ENCODE data around the gene RNU6-1.

Gene RNU6-1

DNA sequence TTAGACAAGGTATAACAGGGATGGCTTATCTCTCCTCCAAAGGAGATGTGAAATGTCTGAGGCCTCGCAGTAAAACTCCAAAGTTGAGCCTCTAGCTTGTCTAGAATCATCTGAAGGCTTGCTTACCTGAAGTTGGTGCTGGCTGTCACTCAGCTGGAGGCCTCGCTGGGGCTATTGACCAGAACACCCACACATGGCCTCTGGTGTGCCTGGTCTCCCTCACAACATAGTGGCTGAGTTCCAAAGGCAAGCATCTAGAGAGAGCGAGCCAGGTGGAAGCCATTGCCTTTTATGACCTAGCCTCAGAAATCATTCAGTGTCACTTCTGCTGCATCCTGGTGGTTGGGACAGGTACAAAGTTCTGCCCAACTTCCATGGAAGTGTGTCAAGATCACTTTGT lies 17.4 kb upstream of the RNU6-1 start:
- Histone ChIP-seq H3K4me3 (ENCODE audit: low read depth, low read length) (no peak overlapping the region), H4K12ac (ENCODE audit: low read depth, low read length) (no peak overlapping the region), H3K4me2 (ENCODE audit: low read length) (no peak overlapping the region), H3K4ac (ENCODE audit: low read depth, low read length) (no peak overlapping the region), H2AFZ (ENCODE audit: insufficient read depth, low read length, poor library complexity) (no peak overlapping the region), H2AK5ac (ENCODE audit: low read length) (no peak overlapping the region), H2BK120ac (ENCODE audit: insufficient read depth, low read length, poor library complexity) (no peak overlapping the region), H3K27ac (ENCODE audit: low read depth, low read length) (no peak overlapping the region), H3K27me3 (ENCODE audit: insufficient read depth, low read length) (no peaks in the 10 kb centered on the region), H3K9me3 (ENCODE audit: insufficient read depth, low read depth, low read length) (no peaks in the 10 kb centered on the region), H3K36me3 (ENCODE audit: control insufficient read depth in 1 of 2, insufficient read depth in 2 of 2, low read length in 2 of 2) (no peaks in the 10 kb centered on the region), H3K14ac (ENCODE audit: low read length) (no peak overlapping the region), H4K91ac (ENCODE audit: low read depth, low read length) (no peak overlapping the region), H3K23ac (ENCODE audit: low read length) (no peak overlapping the region), H3K18ac (ENCODE audit: low read length) (no peak overlapping the region), H3K79me1 (ENCODE audit: low read length) (no peaks in the 10 kb centered on the region), H3K9ac (ENCODE audit: low read length) (no peak overlapping the region), H4K8ac (ENCODE audit: low read depth, low read length) (no peak overlapping the region), H3K4me1 (ENCODE audit: control insufficient read depth in 1 of 2, insufficient read depth in 2 of 2, low read length in 2 of 2) (no peaks in the 10 kb centered on the region), H2BK12ac (ENCODE audit: low read length) (no peak overlapping the region), H3K79me2 (ENCODE audit: control insufficient read depth, insufficient read depth, low read length, poor library complexity) (no peaks in the 10 kb centered on the region), H2BK5ac (ENCODE audit: low read depth, low read length, poor library complexity) (no peak overlapping the region)
- WGBS (ENCODE audit: extremely low coverage, insufficient coverage, insufficient read length), result no CpG with 5 or more reads among the region's 3 CpGs
- DNase-seq, result no peak

GRCh38 chr15:67855842-67856241 lies 16.0 kb upstream of the RNU6-1 start:
- Histone ChIP-seq H4K8ac (ENCODE audit: low read depth, low read length) (no peak overlapping the region), H3K18ac (ENCODE audit: low read length) (no peak overlapping the region), H3K14ac (ENCODE audit: low read length) (no peak overlapping the region), H2AK5ac (ENCODE audit: low read length) (no peak overlapping the region), H3K36me3 (ENCODE audit: control insufficient read depth in 1 of 2, insufficient read depth in 2 of 2, low read length in 2 of 2) (no peaks in the 10 kb centered on the region), H3K4me1 (ENCODE audit: control insufficient read depth in 1 of 2, insufficient read depth in 2 of 2, low read length in 2 of 2) (no peaks in the 10 kb centered on the region), H3K27ac (ENCODE audit: low read depth, low read length) (no peak overlapping the region), H3K9me3 (ENCODE audit: insufficient read depth, low read depth, low read length) (no peaks in the 10 kb centered on the region), H2BK120ac (ENCODE audit: insufficient read depth, low read length, poor library complexity) (no peak overlapping the region), H3K4me2 (ENCODE audit: low read length) (no peak overlapping the region), H2BK12ac (ENCODE audit: low read length) (no peak overlapping the region), H3K4me3 (ENCODE audit: low read depth, low read length) (no peak overlapping the region), H4K12ac (ENCODE audit: low read depth, low read length) (no peak overlapping the region), H3K4ac (ENCODE audit: low read depth, low read length) (no peak overlapping the region), H3K79me2 (ENCODE audit: control insufficient read depth, insufficient read depth, low read length, poor library complexity) (no peaks in the 10 kb centered on the region), H3K23ac (ENCODE audit: low read length) (no peak overlapping the region), H3K79me1 (ENCODE audit: low read length) (no peaks in the 10 kb centered on the region), H2BK5ac (ENCODE audit: low read depth, low read length, poor library complexity) (no peak overlapping the region), H3K9ac (ENCODE audit: low read length) (no peak overlapping the region), H4K91ac (ENCODE audit: low read depth, low read length) (no peak overlapping the region), H3K27me3 (ENCODE audit: insufficient read depth, low read length) (no peaks in the 10 kb centered on the region), H2AFZ (ENCODE audit: insufficient read depth, low read length, poor library complexity) (no peak overlapping the region)
- DNase-seq, result no peak
- WGBS (ENCODE audit: extremely low coverage, insufficient coverage, insufficient read length), result no CpG with 5 or more reads among the region's 3 CpGs

DNA sequence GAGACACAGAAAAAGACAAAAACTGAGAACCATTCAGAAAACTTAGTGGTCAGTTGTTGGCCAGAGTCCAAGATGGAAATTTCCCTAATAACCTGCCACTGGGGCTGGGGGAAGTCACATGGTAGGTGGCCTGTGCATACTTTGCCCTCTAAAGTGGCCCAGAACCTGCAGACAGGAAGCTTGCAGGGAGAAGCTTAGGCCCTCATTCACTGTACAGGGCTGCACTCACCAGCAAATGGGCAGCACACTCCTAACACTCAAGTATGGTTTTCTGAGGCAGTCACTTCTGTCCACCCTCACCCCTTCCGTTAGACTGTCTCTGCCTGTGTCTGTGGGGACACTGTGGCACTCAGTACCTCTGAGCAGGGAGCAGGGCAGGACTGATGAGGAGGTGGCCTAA lies 14.5 kb upstream of the RNU6-1 start:
- whole genome bisulfite sequencing (ENCODE audit: extremely low coverage, insufficient coverage, insufficient read length), result no CpG with 5 or more reads among the region's 1 CpG
- no peak overlapping the region for H3K4me3 ChIP-seq (ENCODE audit: low read depth, low read length)

GRCh38 chr15:67853454-67853853 lies 13.6 kb upstream of the RNU6-1 start:
- no peak overlapping the region for H2BK12ac ChIP-seq (ENCODE audit: low read length)
- no peak overlapping the region for H4K91ac ChIP-seq (ENCODE audit: low read depth, low read length)
- no peaks in the 10 kb centered on the region for H3K36me3 ChIP-seq (ENCODE audit: control insufficient read depth in 1 of 2, insufficient read depth in 2 of 2, low read length in 2 of 2)
- no peak overlapping the region for H3K9ac ChIP-seq (ENCODE audit: low read length)
- H4K12ac ChIP-seq (ENCODE audit: low read depth, low read length), result no peak overlapping the region
- no peaks in the 10 kb centered on the region for H3K79me2 ChIP-seq (ENCODE audit: control insufficient read depth, insufficient read depth, low read length, poor library complexity)
- H3K79me1 ChIP-seq (ENCODE audit: low read length), result no peaks in the 10 kb centered on the region
- H3K27ac ChIP-seq (ENCODE audit: low read depth, low read length), result no peak overlapping the region
- no peak overlapping the region for H2BK5ac ChIP-seq (ENCODE audit: low read depth, low read length, poor library complexity)
- no peaks in the 10 kb centered on the region for H3K4me1 ChIP-seq (ENCODE audit: control insufficient read depth in 1 of 2, insufficient read depth in 2 of 2, low read length in 2 of 2)
- H2BK120ac ChIP-seq (ENCODE audit: insufficient read depth, low read length, poor library complexity), result no peak overlapping the region
- no peaks in the 10 kb centered on the region for H3K27me3 ChIP-seq (ENCODE audit: insufficient read depth, low read length)
- DNase-seq, result no peak
- H4K8ac ChIP-seq (ENCODE audit: low read depth, low read length), result no peak overlapping the region
- H3K4ac ChIP-seq (ENCODE audit: low read depth, low read length), result no peak overlapping the region
- no peak overlapping the region for H3K23ac ChIP-seq (ENCODE audit: low read length)
- H3K14ac ChIP-seq (ENCODE audit: low read length), result no peak overlapping the region
- no peak overlapping the region for H3K4me3 ChIP-seq (ENCODE audit: low read depth, low read length)
- WGBS (ENCODE audit: extremely low coverage, insufficient coverage, insufficient read length), result no CpG with 5 or more reads among the region's 3 CpGs
- no peak overlapping the region for H3K4me2 ChIP-seq (ENCODE audit: low read length)
- no peak overlapping the region for H2AK5ac ChIP-seq (ENCODE audit: low read length)
- H3K18ac ChIP-seq (ENCODE audit: low read length), result no peak overlapping the region
- H3K9me3 ChIP-seq (ENCODE audit: insufficient read depth, low read depth, low read length), result no peaks in the 10 kb centered on the region
- no peak overlapping the region for H2AFZ ChIP-seq (ENCODE audit: insufficient read depth, low read length, poor library complexity)

More for the DNA sequence above, 14.5 kb upstream of the RNU6-1 start:
- Histone ChIP-seq H4K91ac (ENCODE audit: low read depth, low read length) (no peak overlapping the region), H2AFZ (ENCODE audit: insufficient read depth, low read length, poor library complexity) (no peak overlapping the region), H4K12ac (ENCODE audit: low read depth, low read length) (no peak overlapping the region), H3K9ac (ENCODE audit: low read length) (no peak overlapping the region), H3K4ac (ENCODE audit: low read depth, low read length) (no peak overlapping the region), H4K8ac (ENCODE audit: low read depth, low read length) (no peak overlapping the region), H3K79me2 (ENCODE audit: control insufficient read depth, insufficient read depth, low read length, poor library complexity) (no peaks in the 10 kb centered on the region), H3K27me3 (ENCODE audit: insufficient read depth, low read length) (no peaks in the 10 kb centered on the region), H3K4me2 (ENCODE audit: low read length) (no peak overlapping the region), H3K9me3 (ENCODE audit: insufficient read depth, low read depth, low read length) (no peaks in the 10 kb centered on the region), H3K27ac (ENCODE audit: low read depth, low read length) (no peak overlapping the region), H3K23ac (ENCODE audit: low read length) (no peak overlapping the region), H2AK5ac (ENCODE audit: low read length) (no peak overlapping the region), H3K14ac (ENCODE audit: low read length) (no peak overlapping the region), H3K36me3 (ENCODE audit: control insufficient read depth in 1 of 2, insufficient read depth in 2 of 2, low read length in 2 of 2) (no peaks in the 10 kb centered on the region), H3K79me1 (ENCODE audit: low read length) (no peaks in the 10 kb centered on the region), H3K4me1 (ENCODE audit: control insufficient read depth in 1 of 2, insufficient read depth in 2 of 2, low read length in 2 of 2) (no peaks in the 10 kb centered on the region), H2BK120ac (ENCODE audit: insufficient read depth, low read length, poor library complexity) (no peak overlapping the region), H2BK12ac (ENCODE audit: low read length) (no peak overlapping the region), H3K18ac (ENCODE audit: low read length) (no peak overlapping the region), H2BK5ac (ENCODE audit: low read depth, low read length, poor library complexity) (no peak overlapping the region)
- no peak for DNase-seq

Data from trophoblast cell (in vitro differentiated cells and primary cell).